Endothelial cell of umbilical vein (primary cell): ENCODE measurements around the gene CD33. TPM values are rescaled to one million over a fixed set of nuclear protein-coding genes. Genes with fewer than 3 reads are reported as not detected.
"Not testable (repeated sequence)": the region's sequence is repeated elsewhere in the genome, so short reads cannot be mapped to it uniquely, and the experiment has no call there.

Experiments used
- BruUV-seq: library from RNA; stranded (reverse); fragments of 400-500 nt; replicated peaks from 2 replicates; lab custom pipeline; 2021; lab: Mats Ljungman, UMichigan
- CTCF ChIA-PET: fragments of 300-600, 350-600 bp; sonication (Branson Sonifier 250); formaldehyde crosslinking; loops from one replicate; lab custom pipeline; 2021; ENCODE audit warnings: antibody characterized with exemption, inconsistent platforms; lab: Charles Lee
- POLR2A ChIA-PET: fragments of 300-600, 350-600 bp; sonication (Branson Sonifier 250); formaldehyde crosslinking; loops from one replicate; lab custom pipeline; 2021; ENCODE audit warnings: antibody characterized with exemption, inconsistent platforms; lab: Charles Lee
- DNase-seq: peaks from one replicate; pipeline ENCODE4 v3.0.0-alpha.2; 2011; ENCODE audit warnings: low read depth, low spot score
- FAIRE-seq: peaks from 2 replicates; lab custom pipeline; 2011; peaks lifted over from hg19 to GRCh38; lab: Jason Lieb, UNC
- H2AFZ ChIP-seq: 2 replicates; pipeline ENCODE4 v1.6.0; 2012; ENCODE audit warnings: low read depth, low read length, control low read depth, inconsistent platforms
- H3K27ac ChIP-seq: 2 replicates; pipeline ENCODE4 v1.5.1; 2011; ENCODE audit warnings: low read depth, mild to moderate bottlenecking, control low read depth, low read length, moderate library complexity; ENCODE audit not compliant: insufficient read depth
- H3K27me3 ChIP-seq, 2 experiments: 2 replicates each; pipeline versions ENCODE4 v1.6.0 to v1.6.1; 2011; ENCODE audit warnings: low read length in 2 of 2, mixed read lengths in 1 of 2; ENCODE audit not compliant: control insufficient read depth in 2 of 2, insufficient read depth in 2 of 2
- H3K36me3 ChIP-seq, 2 experiments: 2 replicates in 1 of 2; 3 replicates in 1 of 2; pipeline ENCODE4 v1.5.1; 2011; ENCODE audit warnings: low read length in 2 of 2, mild to moderate bottlenecking in 1 of 2, moderate library complexity in 1 of 2; ENCODE audit not compliant: control insufficient read depth in 2 of 2, insufficient read depth in 2 of 2; ENCODE audit errors: extremely low read depth in 1 of 2
- H3K4me1 ChIP-seq: 3 replicates; pipeline ENCODE4 v1.5.1; 2011; ENCODE audit warnings: mild to moderate bottlenecking, low read length; ENCODE audit not compliant: control insufficient read depth, insufficient read depth; ENCODE audit errors: extremely low read depth
- H3K4me2 ChIP-seq: 2 replicates; pipeline ENCODE4 v1.6.1; 2011; ENCODE audit warnings: low read length, control low read depth, mixed read lengths; ENCODE audit not compliant: insufficient read depth
- H3K4me3 ChIP-seq, 3 experiments: fragments of 200-600 bp in 1 of 3; sonication (generic), shearing (Covaris generic) in 1 of 3; replicated peaks in 1 of 3; 2 replicates each; pipeline ENCODE4 v1.5.1; 2011 to 2016; ENCODE audit warnings: control low read depth in 3 of 3, low read length in 3 of 3, mild to moderate bottlenecking in 2 of 3, inconsistent platforms in 1 of 3, low read depth in 1 of 3, moderate library complexity in 1 of 3; ENCODE audit not compliant: insufficient read depth in 1 of 3
- H3K79me2 ChIP-seq: 2 replicates; pipeline ENCODE4 v1.6.0; 2012; ENCODE audit warnings: low read length, inconsistent platforms; ENCODE audit not compliant: control insufficient read depth, insufficient read depth
- H3K9ac ChIP-seq: replicated peaks from 2 replicates; pipeline ENCODE3; 2011; ENCODE audit warnings: low read length, control low read depth; ENCODE audit not compliant: insufficient read depth; ENCODE audit errors: extremely low read depth
- H3K9me1 ChIP-seq: replicated peaks from 3 replicates; pipeline ENCODE4 v1.6.0; 2011; ENCODE audit warnings: mild to moderate bottlenecking, low read length; ENCODE audit not compliant: control insufficient read depth, insufficient read depth; ENCODE audit errors: extremely low read depth
- H3K9me3 ChIP-seq: replicated peaks from 2 replicates; pipeline ENCODE4 v1.5.1; 2012; ENCODE audit warnings: low read length, inconsistent platforms; ENCODE audit not compliant: control insufficient read depth, insufficient read depth
- H4K20me1 ChIP-seq: replicated peaks from 2 replicates; pipeline ENCODE3; 2011; ENCODE audit warnings: mild to moderate bottlenecking, low read length; ENCODE audit not compliant: control insufficient read depth, insufficient read depth; ENCODE audit errors: extremely low read depth
- CTCF ChIP-seq, 2 donors: IDR thresholded peaks; 1 replicate in 1 of 2; 2 replicates in 1 of 2; pipeline ENCODE4 v1.5.1; 2011; ENCODE audit warnings: low read length in 2 of 2, mild to moderate bottlenecking in 2 of 2, moderate library complexity in 2 of 2, control low read depth in 1 of 2, inconsistent platforms in 1 of 2, low read depth in 1 of 2; ENCODE audit not compliant: insufficient read depth in 1 of 2; ENCODE audit errors: extremely low read depth in 1 of 2
- EZH2 ChIP-seq: IDR thresholded peaks from 2 replicates; pipeline ENCODE4 v1.6.1; 2012; ENCODE audit warnings: borderline replicate concordance, low read depth, mild to moderate bottlenecking, moderate library complexity, low read length, inconsistent platforms; ENCODE audit not compliant: severe bottlenecking
- FOS ChIP-seq: IDR thresholded peaks from 2 replicates; pipeline ENCODE4 v1.6.1; 2011; ENCODE audit warnings: mild to moderate bottlenecking, low read length, moderate library complexity, borderline replicate concordance; ENCODE audit not compliant: insufficient read depth
- GATA2 ChIP-seq: IDR thresholded peaks from 2 replicates; pipeline ENCODE4 v1.7.0; 2011; ENCODE audit warnings: low read depth, mild to moderate bottlenecking, moderate library complexity, mixed read lengths, low read length; ENCODE audit not compliant: insufficient read length, insufficient read depth
- JUN ChIP-seq: IDR thresholded peaks from 2 replicates; pipeline ENCODE4 v1.6.1; 2011; ENCODE audit warnings: borderline replicate concordance, low read depth; ENCODE audit not compliant: insufficient read length, insufficient read depth
- MAX ChIP-seq: IDR thresholded peaks from 2 replicates; pipeline ENCODE4 v1.6.1; 2011; ENCODE audit not compliant: insufficient read depth, insufficient read length
- MYC ChIP-seq: IDR thresholded peaks from one replicate; pipeline ENCODE4 v1.6.1; 2011; ENCODE audit warnings: mild to moderate bottlenecking, low read depth, low read length
- POLR2A ChIP-seq: IDR thresholded peaks from 2 replicates; pipeline ENCODE4 v1.6.1; 2012; ENCODE audit warnings: low read depth, mild to moderate bottlenecking, control low read depth, low read length
- POLR2AphosphoS5 ChIP-seq: IDR thresholded peaks from 2 replicates; pipeline ENCODE4 v1.6.1; 2012; ENCODE audit warnings: low read depth, mild to moderate bottlenecking, control low read depth, low read length, moderate library complexity; ENCODE audit not compliant: insufficient read depth
- dilution Hi-C: fragments of 300-500 bp; cut with MboI; formaldehyde crosslinking; loops from one replicate; pipeline ENCODE4 v1.15.0; 2019; ENCODE audit warnings: low sequenced_read_pairs; ENCODE audit not compliant: extremely low pct_ligation_motif_present
- intact Hi-C: fragments of 100-400 bp; cut with micrococcal nuclease; formaldehyde crosslinking; loops from one replicate; pipeline ENCODE4 v1.10.0; 2022
- polyA plus RNA-seq, 4 experiments: library from polyadenylated mRNA; depleted of rRNA in 3 of 4; stranded (reverse) in 3 of 4; unstranded in 1 of 4; fragments of >200 nt; gene quantifications; 2 replicates each; pipeline versions ENCODE4 v1.2.1 to v1.2.3, GENCODE V29; 2011 to 2012; ENCODE audit warnings: missing spikeins in 1 of 4
- total RNA-seq: library from RNA; stranded (reverse); gene quantifications from 2 replicates; pipeline ENCODE4 v1.2.3, GENCODE V29; 2021

CD33 gene
- total and polyA plus RNA-seq, 2 donors (not counting 3 experiments of a cell fraction or from before 2014, with no cell fraction given): not detected

DNA sequence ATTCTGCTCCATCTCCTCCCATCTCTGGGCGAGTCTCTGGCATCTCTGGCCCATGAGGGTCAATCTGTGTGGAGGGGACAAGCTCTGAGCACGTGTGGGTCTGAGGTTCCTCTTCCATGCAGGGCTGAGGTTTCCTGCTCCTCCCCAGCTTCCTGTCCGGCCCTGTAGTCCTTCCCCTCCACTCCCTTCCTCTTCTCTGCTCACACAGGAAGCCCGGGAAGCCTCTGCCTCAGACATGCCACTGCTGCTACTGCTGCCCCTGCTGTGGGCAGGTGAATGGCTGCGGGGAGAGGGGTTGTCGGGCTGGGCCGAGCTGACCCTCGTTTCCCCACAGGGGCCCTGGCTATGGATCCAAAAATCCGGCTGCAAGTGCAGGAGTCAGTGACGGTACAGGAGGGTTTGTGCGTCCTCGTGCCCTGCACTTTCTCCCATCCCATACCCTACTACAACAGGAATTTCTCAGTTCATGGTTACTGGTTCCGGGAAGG is 14.0 kb upstream of the CD33 start:
- POLR2A ChIA-PET, H3K27ac ChIP-seq, H3K4me3 ChIP-seq, H3K27me3 ChIP-seq, intact Hi-C loops, H4K20me1 ChIP-seq, H3K9me3 ChIP-seq, H3K9me1 ChIP-seq, FAIRE-seq, DNase-seq, CTCF ChIA-PET, dilution Hi-C loops, BruUV-seq, H2AFZ ChIP-seq, H3K79me2 ChIP-seq, H3K9ac ChIP-seq, H3K4me1 ChIP-seq, H3K4me2 ChIP-seq, H3K36me3 ChIP-seq: not testable (repeated sequence)

- Histone ChIP-seq H3K36me3 (no peaks in the 10 kb centered on the region), H3K4me3 (no peak overlapping the region), H3K4me2 (no peak overlapping the region), H2AFZ (no peak overlapping the region), H3K9me1 (no peaks in the 10 kb centered on the region), H3K9me3 (no peaks in the 10 kb centered on the region), H3K9ac (no peak overlapping the region), H3K79me2 (no peaks in the 10 kb centered on the region), H3K27ac (no peak overlapping the region), H4K20me1 (no peaks in the 10 kb centered on the region), H3K27me3 (no peaks in the 10 kb centered on the region), H3K4me1 (no peaks in the 10 kb centered on the region)
- intact Hi-C loops (no loop called here), dilution Hi-C loops (no loop called here)
- BruUV-seq: no TSS peak
- POLR2A ChIA-PET: no interaction called here
- TF ChIP-seq MYC: no peak
- no peak for TF ChIP-seq POLR2A
- no peak for TF ChIP-seq FOS
- TF ChIP-seq CTCF (IDR thresholded peaks at IDR 0.05; ENCODE audit: extremely low read depth in 1 of 2, insufficient read depth in 1 of 2, low read depth in 1 of 2, low read length in 2 of 2): no peak
- no peak for TF ChIP-seq MAX
- no peak for TF ChIP-seq JUN
- no peak for TF ChIP-seq GATA2
- no peak for TF ChIP-seq POLR2AphosphoS5
- no peak for TF ChIP-seq EZH2
- CTCF ChIA-PET: no interaction called here
- DNase-seq (no peak), FAIRE-seq (no peak)
Observed at GRCh38 chr19:51211833-51212232, 13.0 kb upstream of the CD33 start.
